ENCODE data around the gene PA2G4.
A peak's percentile ranks its signal among the peaks of the same experiment; 100 is the strongest.

The PA2G4 gene

DNA sequence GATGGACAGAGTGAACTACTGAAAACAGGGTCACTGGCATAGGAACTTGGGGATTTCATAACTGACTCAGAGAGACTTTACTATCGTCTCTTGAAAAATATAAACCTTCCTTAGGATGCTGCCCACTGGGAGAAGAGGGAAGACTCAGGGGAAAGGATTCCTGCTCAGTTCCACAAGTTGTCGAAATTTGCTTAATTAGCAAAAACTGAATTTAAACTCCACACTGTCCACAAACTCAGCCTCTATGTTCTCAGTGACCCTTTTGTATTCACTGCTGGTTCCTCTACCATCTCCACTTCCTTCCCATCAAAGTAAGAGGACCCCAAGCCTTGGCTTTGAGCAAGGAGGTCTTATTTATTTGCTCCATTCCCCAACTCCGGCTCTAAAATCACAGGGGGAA, 40.9 kb downstream of the PA2G4 start:
- TF ChIP-seq, protein P1, sequence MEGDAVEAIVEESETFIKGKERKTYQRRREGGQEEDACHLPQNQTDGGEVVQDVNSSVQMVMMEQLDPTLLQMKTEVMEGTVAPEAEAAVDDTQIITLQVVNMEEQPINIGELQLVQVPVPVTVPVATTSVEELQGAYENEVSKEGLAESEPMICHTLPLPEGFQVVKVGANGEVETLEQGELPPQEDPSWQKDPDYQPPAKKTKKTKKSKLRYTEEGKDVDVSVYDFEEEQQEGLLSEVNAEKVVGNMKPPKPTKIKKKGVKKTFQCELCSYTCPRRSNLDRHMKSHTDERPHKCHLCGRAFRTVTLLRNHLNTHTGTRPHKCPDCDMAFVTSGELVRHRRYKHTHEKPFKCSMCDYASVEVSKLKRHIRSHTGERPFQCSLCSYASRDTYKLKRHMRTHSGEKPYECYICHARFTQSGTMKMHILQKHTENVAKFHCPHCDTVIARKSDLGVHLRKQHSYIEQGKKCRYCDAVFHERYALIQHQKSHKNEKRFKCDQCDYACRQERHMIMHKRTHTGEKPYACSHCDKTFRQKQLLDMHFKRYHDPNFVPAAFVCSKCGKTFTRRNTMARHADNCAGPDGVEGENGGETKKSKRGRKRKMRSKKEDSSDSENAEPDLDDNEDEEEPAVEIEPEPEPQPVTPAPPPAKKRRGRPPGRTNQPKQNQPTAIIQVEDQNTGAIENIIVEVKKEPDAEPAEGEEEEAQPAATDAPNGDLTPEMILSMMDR (IDR thresholded peaks at IDR 0.05; ENCODE audit: insufficient read depth, low read depth, low read length, missing control alignments), result no peak
- H3K4me3 ChIP-seq (ENCODE audit: low read depth, low read length), result no peak overlapping the region
- no peak for DNase-seq (ENCODE audit: low read depth)

DNA sequence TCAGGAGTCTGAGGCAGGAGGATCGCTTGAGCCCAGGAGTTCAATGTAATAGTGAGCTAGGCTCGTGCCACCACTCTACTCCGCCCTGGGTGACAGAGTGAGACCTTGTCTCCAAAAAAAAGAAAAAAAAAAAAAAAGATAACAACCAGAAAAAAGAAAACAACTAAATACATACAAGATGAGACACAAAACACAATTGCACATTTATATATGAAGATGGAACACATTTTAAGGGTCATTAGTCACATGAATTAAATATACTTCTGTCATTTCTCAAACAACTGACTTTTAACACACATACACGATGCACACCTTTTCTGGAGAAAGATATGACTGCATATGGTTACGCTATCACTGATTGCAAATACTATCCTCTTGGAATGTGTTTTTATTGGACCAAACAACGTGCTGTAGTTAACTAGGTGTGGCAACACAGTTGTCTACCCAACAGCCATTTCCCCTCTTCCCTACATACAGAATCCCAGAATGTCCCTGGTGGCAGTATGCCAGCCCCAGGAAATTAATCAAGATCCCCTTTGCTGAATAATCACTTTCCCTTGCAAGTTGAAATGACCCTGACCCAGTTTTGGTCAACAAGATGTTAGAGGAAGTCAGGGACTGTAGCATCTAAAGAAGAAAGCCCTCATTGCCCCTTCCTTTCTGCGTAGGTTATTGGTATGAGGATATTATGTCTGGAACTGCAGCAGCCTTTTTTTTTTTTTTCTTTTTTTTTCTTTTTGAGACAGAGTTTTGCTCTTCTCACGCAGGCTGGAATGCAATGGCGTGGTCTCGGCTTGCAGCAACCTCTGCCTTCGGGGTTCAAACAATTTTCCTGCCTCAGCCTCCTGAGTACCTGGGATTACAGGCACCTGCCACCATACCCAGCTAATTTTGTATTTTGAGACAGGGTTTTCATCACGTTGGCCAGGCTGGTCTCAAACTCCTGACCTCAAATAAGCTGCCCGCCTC, 42.4 kb downstream of the PA2G4 start:
- TF ChIP-seq, protein P1 (IDR thresholded peaks at IDR 0.05; ENCODE audit: insufficient read depth, low read depth, low read length, missing control alignments), result no peak
- DNase-seq (ENCODE audit: low read depth), result no peak
- no peak overlapping the region for H3K4me3 ChIP-seq (ENCODE audit: low read depth, low read length)

DNA sequence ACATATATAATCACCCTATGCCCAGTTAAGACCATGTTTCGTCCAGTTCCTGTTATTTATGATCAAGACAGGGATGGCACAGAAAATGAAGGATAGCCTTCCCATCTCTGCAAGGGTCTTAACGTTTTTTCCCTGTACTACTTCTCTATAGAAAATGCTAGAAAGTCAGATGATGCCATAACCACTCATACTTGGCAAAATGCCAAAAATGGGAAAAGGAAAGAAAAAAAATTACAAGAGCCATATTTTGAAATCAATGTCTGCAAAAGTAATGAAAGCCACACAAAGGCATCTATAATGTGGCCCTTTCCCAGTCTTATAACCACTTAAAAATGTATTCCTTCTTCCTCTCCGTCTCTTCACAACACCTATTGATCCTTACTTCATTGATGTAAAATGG, 46.2 kb downstream of the PA2G4 start:
- H3K4me3 ChIP-seq (ENCODE audit: low read depth, low read length), result no peak overlapping the region
- no peak for DNase-seq (ENCODE audit: low read depth)
- TF ChIP-seq, protein P1 (IDR thresholded peaks at IDR 0.05; ENCODE audit: insufficient read depth, low read depth, low read length, missing control alignments), result no peak

DNA sequence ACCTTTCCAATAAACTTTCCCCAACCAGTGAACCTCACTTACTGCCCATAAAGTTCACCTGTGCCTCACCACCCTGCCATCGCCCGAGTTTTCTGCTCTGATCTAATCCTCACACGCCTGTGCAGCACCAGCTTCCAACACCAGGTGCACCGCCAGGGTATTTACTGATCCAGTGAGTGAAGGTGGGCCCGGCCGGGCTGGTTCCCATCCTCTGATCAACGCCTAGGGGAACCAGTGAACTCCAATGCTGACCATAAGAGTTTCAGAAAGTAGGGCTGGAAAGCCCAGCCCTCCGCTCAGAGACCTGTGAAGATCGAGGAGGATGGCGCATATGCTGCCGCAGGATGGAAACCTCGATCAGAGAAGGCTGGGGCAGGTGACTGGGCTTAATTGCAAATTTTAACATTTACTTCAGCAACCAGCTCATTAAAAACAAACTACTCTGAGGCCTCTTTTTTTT, 47.3 kb downstream of the PA2G4 start:
- DNase-seq (ENCODE audit: low read depth), result peak; percentile 85
- TF ChIP-seq, protein P1 (IDR thresholded peaks at IDR 0.05; ENCODE audit: insufficient read depth, low read depth, low read length, missing control alignments), result peak; percentile 57

DNA sequence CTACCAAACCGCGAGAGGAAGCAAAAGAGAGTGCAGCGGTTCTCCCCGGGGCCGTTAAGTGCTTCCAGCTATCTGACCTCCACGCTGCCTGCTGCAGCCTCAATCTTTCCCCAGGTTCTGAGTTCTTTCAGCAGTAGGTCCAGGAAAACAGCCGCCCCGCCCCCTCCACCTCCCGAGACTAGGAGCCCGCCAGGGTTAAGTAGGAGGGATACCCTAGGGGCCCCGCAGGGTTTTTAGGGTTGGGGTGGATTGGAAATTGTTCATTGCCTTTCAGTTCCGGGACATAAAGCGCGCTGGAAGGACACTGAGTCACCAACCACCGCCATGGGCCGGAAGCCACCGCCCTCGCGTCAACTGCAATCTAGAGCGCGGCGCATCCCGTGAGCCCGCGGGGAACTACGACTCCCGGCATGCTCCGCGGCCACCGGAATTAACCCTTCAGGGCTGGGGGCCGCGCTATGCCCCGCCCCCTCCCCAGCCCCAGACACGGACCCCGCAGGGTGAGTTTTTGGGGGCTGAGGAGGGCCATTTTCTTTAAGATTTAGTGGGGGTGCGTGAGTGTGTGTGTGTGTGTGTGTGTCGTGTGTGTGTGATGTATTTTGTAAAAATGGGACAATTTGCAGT, 47.9 kb downstream of the PA2G4 start, which contains the start of gene MYL6B:
Gene MYL6B (plus strand): TSS at position 456 of the 624 bp plus-strand sequence. CDS start 1,332 bp downstream, outside the sequence.
- peak within 1 kb of the TSS; percentile 85 for H3K4me3 ChIP-seq (ENCODE audit: low read depth, low read length)
- TF ChIP-seq, protein P1 (IDR thresholded peaks at IDR 0.05; ENCODE audit: insufficient read depth, low read depth, low read length, missing control alignments), result no peak
- DNase-seq (ENCODE audit: low read depth), result peak; percentile 95

More for the DNA sequence above, 47.3 kb downstream of the PA2G4 start:
- peak overlapping the region; percentile 85 for H3K4me3 ChIP-seq (ENCODE audit: low read depth, low read length)

DNA sequence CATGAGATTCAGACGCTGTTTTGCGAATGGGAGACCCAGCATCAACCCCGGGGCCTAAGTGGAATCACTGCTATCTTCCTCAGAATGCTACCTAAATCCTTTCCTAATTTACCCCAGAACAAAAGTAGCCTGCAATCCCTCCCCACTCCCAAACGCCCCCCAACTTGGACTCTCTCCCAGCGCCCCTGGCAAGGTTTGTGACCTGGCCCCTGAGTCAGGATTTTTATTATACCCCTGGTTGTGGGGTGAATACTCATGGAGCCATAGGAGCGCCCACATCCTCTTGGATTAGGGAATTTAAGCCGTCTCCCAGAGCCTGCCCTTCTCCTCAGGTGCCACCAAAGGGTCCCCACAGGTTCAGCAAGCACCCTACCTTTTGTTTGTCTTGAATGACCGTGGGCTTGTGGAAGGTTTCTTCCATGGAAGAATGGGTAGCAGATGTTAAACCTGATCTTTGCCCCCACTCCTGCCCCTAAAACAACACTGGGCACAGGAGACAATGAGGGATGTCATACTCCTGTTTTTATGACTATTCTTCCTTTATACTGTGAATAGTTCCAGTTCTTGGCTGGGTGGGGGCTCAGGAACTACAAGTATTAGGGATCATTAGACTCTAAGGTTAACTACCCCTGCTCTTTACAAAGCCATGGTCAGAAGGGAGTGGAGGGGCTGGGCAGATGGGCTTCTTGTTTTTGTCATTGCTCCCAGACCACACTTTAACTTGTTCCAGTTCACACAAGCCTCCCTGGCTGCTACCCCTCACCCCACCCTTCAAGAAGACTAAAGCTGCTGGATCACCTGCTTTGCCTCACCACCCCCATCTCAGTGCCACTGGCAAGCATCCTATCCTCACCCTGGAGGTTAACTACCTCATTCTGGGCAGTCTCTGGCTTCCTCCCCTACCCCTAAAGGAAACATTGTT, 48.7 kb downstream of the PA2G4 start:
- no peak for DNase-seq (ENCODE audit: low read depth)
- peak overlapping the region; percentile 85 for H3K4me3 ChIP-seq (ENCODE audit: low read depth, low read length)
- TF ChIP-seq, protein P1 (IDR thresholded peaks at IDR 0.05; ENCODE audit: insufficient read depth, low read depth, low read length, missing control alignments), result no peak
